OCI-LY7 (cell line): Measurements from ENCODE around the gene BFAR.

ENCODE experiments used
- EZH2phosphoT487 ChIP-seq: fragments of 200-600 bp; sonication (generic); IDR thresholded peaks from 2 replicates; pipeline ENCODE4 v1.6.1; 2018; ENCODE audit warnings: low read depth, borderline replicate concordance, mild to moderate bottlenecking, mixed run types, antibody characterized with exemption, low read length, moderate library complexity, mixed read lengths
- TF ChIP-seq, protein P1 (sequence below): fragments of 200-600 bp; sonication (generic); conservative IDR thresholded peaks from 2 replicates; pipeline ENCODE4 v1.5.1; 2014; ENCODE audit warnings: mild to moderate bottlenecking, antibody characterized with exemption, low read length, moderate library complexity, mixed read lengths

DNA sequence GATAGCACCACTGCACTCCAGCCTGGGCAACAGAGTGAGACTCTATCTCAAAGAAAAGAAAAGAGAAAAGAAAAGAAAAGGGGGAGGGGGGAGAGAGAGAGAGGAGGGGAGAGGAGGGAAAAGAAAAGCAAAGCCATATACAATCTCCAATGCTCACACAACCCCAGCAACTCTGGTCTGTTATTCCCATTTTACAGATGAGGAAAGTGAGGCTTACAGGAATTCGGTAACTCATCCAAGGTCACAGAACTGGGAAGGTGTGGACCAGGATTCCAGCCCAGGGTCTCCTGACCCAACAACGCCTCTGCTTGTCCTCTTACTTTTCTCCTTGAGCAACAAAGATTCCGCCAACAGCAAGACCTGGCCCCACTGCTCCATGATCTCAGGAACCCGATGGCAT is 48.4 kb downstream of the BFAR start:
- TF ChIP-seq, protein P1, sequence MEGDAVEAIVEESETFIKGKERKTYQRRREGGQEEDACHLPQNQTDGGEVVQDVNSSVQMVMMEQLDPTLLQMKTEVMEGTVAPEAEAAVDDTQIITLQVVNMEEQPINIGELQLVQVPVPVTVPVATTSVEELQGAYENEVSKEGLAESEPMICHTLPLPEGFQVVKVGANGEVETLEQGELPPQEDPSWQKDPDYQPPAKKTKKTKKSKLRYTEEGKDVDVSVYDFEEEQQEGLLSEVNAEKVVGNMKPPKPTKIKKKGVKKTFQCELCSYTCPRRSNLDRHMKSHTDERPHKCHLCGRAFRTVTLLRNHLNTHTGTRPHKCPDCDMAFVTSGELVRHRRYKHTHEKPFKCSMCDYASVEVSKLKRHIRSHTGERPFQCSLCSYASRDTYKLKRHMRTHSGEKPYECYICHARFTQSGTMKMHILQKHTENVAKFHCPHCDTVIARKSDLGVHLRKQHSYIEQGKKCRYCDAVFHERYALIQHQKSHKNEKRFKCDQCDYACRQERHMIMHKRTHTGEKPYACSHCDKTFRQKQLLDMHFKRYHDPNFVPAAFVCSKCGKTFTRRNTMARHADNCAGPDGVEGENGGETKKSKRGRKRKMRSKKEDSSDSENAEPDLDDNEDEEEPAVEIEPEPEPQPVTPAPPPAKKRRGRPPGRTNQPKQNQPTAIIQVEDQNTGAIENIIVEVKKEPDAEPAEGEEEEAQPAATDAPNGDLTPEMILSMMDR = no peak
- TF ChIP-seq EZH2phosphoT487 = no peak
